DND-41 (cell line): ENCODE data around the gene CCDC18.

ENCODE experiments used
- CTCF ChIP-seq: IDR thresholded peaks from 2 replicates; pipeline ENCODE4 v1.5.1; 2012; ENCODE audit warnings: borderline replicate concordance, low read length, moderate library complexity, mild to moderate bottlenecking; ENCODE audit not compliant: poor library complexity, severe bottlenecking; ENCODE audit errors: extremely low read depth
- EZH2 ChIP-seq: IDR thresholded peaks from 3 replicates; pipeline ENCODE4 v1.6.1; 2012; ENCODE audit warnings: borderline replicate concordance, low read depth, mild to moderate bottlenecking, moderate library complexity, low read length, inconsistent platforms; ENCODE audit not compliant: severe bottlenecking

GRCh38 chr1:93323185-93323820, 142.8 kb downstream of the CCDC18 start:
- TF ChIP-seq CTCF (no peak), EZH2 (no peak)
